SJCRH30 (cell line): ENCODE results near the gene IFIT1B. TPM values are rescaled to one million over a fixed set of nuclear protein-coding genes. Genes with fewer than 3 reads are reported as not detected.
"Not testable (repeated sequence)": the region's sequence is repeated elsewhere in the genome, so short reads cannot be mapped to it uniquely, and the experiment has no call there.

Experiments
- DNase-seq, 2 experiments: peaks; one replicate each; pipeline ENCODE4 v3.0.0-alpha.2; 2015 to 2020
- H3K27ac ChIP-seq: fragments of 250-450 bp; sonication (Bioruptor Pico); 2 replicates; pipeline ENCODE4 v1.5.1; 2020; ENCODE audit warnings: mild to moderate bottlenecking, moderate library complexity
- H3K27me3 ChIP-seq: fragments of 250-450 bp; sonication (Bioruptor Pico); 2 replicates; pipeline ENCODE4 v1.5.1; 2020; ENCODE audit warnings: mild to moderate bottlenecking, moderate library complexity
- H3K36me3 ChIP-seq: fragments of 250-450 bp; sonication (Bioruptor Pico); 2 replicates; pipeline ENCODE4 v1.5.1; 2020; ENCODE audit warnings: mild to moderate bottlenecking, moderate library complexity
- H3K4me1 ChIP-seq: fragments of 250-450 bp; sonication (Bioruptor Pico); 2 replicates; pipeline ENCODE4 v1.5.1; 2020; ENCODE audit warnings: mild to moderate bottlenecking, moderate library complexity
- H3K4me3 ChIP-seq: fragments of 250-450 bp; sonication (Bioruptor Pico); 2 replicates; pipeline ENCODE4 v1.5.1; 2020; ENCODE audit warnings: mild to moderate bottlenecking, moderate library complexity
- H3K9me3 ChIP-seq: fragments of 250-450 bp; sonication (Bioruptor Pico); replicated peaks from 2 replicates; pipeline ENCODE4 v1.5.1; 2020; ENCODE audit warnings: mild to moderate bottlenecking, moderate library complexity
- total RNA-seq: library from RNA; depleted of rRNA; stranded (reverse); fragments of >200 nt; shearing (Covaris generic); gene quantifications from 2 replicates; pipeline ENCODE4 v1.2.3, GENCODE V29; 2014; rRNA removed

Gene IFIT1B, protein sequence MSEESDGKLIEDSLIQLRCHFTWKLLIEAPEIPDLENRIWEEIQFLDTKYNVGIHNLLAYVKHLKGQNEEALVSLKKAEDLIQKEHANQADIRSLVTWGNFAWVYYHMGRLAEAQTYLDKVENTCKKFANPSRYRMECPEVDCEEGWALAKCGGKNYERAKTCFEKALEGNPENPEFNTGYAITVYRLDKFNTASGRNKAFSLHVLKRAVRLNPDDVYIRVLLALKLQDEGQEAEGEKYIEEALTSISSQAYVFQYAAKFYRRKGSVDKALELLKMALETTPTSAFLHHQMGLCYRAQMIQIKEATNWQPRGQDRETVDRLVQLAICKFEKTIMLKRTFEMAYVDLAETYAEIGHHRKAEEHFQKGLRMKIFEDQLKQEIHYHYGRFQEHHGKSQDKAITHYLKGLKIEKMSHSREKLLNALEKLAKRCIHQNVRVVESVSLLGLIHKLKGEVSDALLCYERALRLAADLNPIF
- total RNA-seq = not detected in 2 replicates

- no peaks in the 10 kb centered on the region for H3K9me3 ChIP-seq
- DNase-seq = no peak
- H3K36me3 ChIP-seq = no peaks in the 10 kb centered on the region
- no peaks in the 10 kb centered on the region for H3K4me1 ChIP-seq
- H3K27ac ChIP-seq = no peak within 1 kb of the TSS
- H3K27me3 ChIP-seq = no peaks in the 10 kb centered on the region
- H3K4me3 ChIP-seq = no peak within 1 kb of the TSS
These were observed at the start of gene IFIT1B for GRCh38 chr10:89377705-89378637. TSS of gene IFIT1B (plus strand) at chr10:89378056. CDS start at chr10:89378136, 80 bp downstream.

- no peak for DNase-seq
- no peak overlapping the region for H3K27ac ChIP-seq
- no peak overlapping the region for H3K4me3 ChIP-seq
- H3K4me1 ChIP-seq = peaks cover 6% of the 10 kb centered on the region
- no peaks in the 10 kb centered on the region for H3K36me3 ChIP-seq
- H3K27me3 ChIP-seq = no peaks in the 10 kb centered on the region
- H3K9me3 ChIP-seq = no peaks in the 10 kb centered on the region
These were observed 48.7 kb upstream of the IFIT1B start for GRCh38 chr10:89329151-89329550.

- peak; percentile 17 to 39 for DNase-seq
- H3K27ac ChIP-seq, H3K9me3 ChIP-seq, H3K4me3 ChIP-seq, H3K36me3 ChIP-seq, H3K4me1 ChIP-seq, H3K27me3 ChIP-seq: not testable (repeated sequence)
These were observed 47.8 kb upstream of the IFIT1B start for GRCh38 chr10:89330014-89330413.

GRCh38 chr10:89330537-89331212, 47.2 kb upstream of the IFIT1B start:
- H3K27ac ChIP-seq = no peak overlapping the region
- H3K9me3 ChIP-seq = no peaks in the 10 kb centered on the region
- H3K27me3 ChIP-seq = no peaks in the 10 kb centered on the region
- peaks cover 6% of the 10 kb centered on the region for H3K4me1 ChIP-seq
- DNase-seq = no peak
- H3K4me3 ChIP-seq = no peak overlapping the region
- H3K36me3 ChIP-seq = no peaks in the 10 kb centered on the region

DNA sequence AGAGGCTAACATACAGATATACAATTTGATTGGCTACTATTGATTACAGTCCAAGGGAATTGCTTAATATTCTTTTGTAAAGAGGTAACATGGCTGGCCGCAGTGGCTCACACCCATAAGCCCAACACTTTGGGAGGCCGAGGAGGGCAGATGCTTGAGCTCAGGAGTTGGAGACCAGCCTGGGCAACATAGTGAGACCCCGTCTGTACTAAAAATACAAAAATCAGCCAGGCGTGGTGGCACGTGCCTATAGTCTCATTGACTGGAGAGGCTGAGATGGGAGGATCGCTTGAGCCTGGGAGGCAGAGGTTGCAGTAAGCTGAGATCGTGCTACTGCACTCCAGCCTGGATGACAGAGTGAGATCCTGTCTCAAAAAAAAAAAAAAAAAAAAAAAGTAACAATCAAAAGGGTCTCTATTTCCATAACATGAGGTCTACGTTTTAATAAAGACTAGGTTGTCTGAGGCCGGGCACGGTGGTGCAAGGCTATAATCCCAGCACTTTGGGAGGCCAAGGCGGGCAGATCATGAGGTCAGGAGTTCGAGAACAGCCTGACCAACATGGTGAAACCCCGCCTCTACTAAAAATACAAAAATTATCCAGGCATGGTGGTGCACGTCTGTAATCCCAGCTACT, 46.3 kb upstream of the IFIT1B start:
- not testable (repeated sequence) for H3K4me3 ChIP-seq, H3K36me3 ChIP-seq, DNase-seq, H3K27me3 ChIP-seq, H3K4me1 ChIP-seq, H3K27ac ChIP-seq, H3K9me3 ChIP-seq

- no peak overlapping the region for H3K27ac ChIP-seq
- no peak for DNase-seq
- H3K4me3 ChIP-seq = no peak overlapping the region
- no peaks in the 10 kb centered on the region for H3K36me3 ChIP-seq
- no peaks in the 10 kb centered on the region for H3K9me3 ChIP-seq
- H3K4me1 ChIP-seq = peaks cover 6% of the 10 kb centered on the region
- H3K27me3 ChIP-seq = no peaks in the 10 kb centered on the region
These were observed 45.7 kb upstream of the IFIT1B start for GRCh38 chr10:89332123-89332633.

DNA sequence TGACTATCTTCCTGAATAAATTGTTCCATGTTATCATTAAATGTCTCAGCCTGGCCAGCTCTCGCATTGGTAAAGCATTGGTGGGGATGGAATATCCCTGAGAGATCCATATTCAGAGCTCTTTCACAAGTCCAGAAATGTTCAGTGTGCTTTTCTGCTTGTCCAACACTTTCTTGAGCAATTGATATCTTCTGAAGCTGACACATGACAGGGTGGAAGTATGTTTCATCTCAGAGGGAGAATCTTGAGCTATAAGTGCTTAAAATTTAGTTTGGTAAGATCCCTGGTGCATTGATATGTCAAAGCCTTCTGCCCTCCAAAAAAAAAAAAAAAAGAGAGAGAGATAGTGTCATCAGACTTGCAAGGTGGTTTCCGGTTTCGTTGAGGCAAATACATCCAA, 42.6 kb upstream of the IFIT1B start:
- Histone ChIP-seq H3K27me3 (no peaks in the 10 kb centered on the region), H3K36me3 (no peaks in the 10 kb centered on the region), H3K4me3 (no peak overlapping the region), H3K9me3 (no peaks in the 10 kb centered on the region), H3K27ac (no peak overlapping the region), H3K4me1 (peaks cover 2% of the 10 kb centered on the region)
- no peak for DNase-seq

DNA sequence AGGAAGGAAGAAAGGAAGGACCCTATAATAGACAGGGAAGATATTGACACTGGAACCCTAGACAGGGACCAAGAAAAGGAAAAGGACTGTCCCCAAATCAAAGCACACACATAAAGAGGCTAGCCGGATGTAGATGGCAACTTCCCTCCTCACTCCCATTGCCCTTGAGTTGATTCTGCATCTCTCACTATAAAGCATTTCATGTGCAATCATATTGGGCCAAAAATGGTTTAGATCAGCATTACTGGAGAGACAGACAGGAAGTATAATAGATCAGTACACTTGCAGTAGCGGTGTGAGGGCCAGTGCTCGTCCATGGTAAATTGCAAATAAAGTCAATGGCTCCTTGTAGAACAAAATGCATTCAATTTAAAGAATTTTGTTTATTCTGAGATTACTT, 41.6 kb upstream of the IFIT1B start:
- Histone ChIP-seq H3K4me3 (no peak overlapping the region), H3K27me3 (no peaks in the 10 kb centered on the region), H3K27ac (no peak overlapping the region), H3K36me3 (no peaks in the 10 kb centered on the region), H3K4me1 (no peaks in the 10 kb centered on the region), H3K9me3 (no peaks in the 10 kb centered on the region)
- DNase-seq = no peak

GRCh38 chr10:89337484-89337883, 40.4 kb upstream of the IFIT1B start:
- DNase-seq = peak; percentile 4 to 11
- Histone ChIP-seq H3K27ac (no peak overlapping the region), H3K9me3 (no peaks in the 10 kb centered on the region), H3K27me3 (no peaks in the 10 kb centered on the region), H3K36me3 (no peaks in the 10 kb centered on the region), H3K4me3 (no peak overlapping the region), H3K4me1 (no peaks in the 10 kb centered on the region)

GRCh38 chr10:89338713-89339112, 39.1 kb upstream of the IFIT1B start:
- DNase-seq = no peak
- Histone ChIP-seq H3K9me3 (no peaks in the 10 kb centered on the region), H3K27me3 (no peaks in the 10 kb centered on the region), H3K4me1 (no peaks in the 10 kb centered on the region), H3K27ac (no peak overlapping the region), H3K36me3 (no peaks in the 10 kb centered on the region), H3K4me3 (no peak overlapping the region)

GRCh38 chr10:89339875-89340274, 38.0 kb upstream of the IFIT1B start:
- H3K27ac ChIP-seq = no peak overlapping the region
- H3K36me3 ChIP-seq = no peaks in the 10 kb centered on the region
- H3K4me1 ChIP-seq = no peaks in the 10 kb centered on the region
- no peaks in the 10 kb centered on the region for H3K27me3 ChIP-seq
- no peak overlapping the region for H3K4me3 ChIP-seq
- no peak for DNase-seq
- no peaks in the 10 kb centered on the region for H3K9me3 ChIP-seq

GRCh38 chr10:89341649-89342048, 36.2 kb upstream of the IFIT1B start:
- Histone ChIP-seq H3K4me3 (no peak overlapping the region), H3K9me3 (no peaks in the 10 kb centered on the region), H3K4me1 (no peaks in the 10 kb centered on the region), H3K27me3 (no peaks in the 10 kb centered on the region), H3K36me3 (no peaks in the 10 kb centered on the region), H3K27ac (no peak overlapping the region)
- DNase-seq = no peak

GRCh38 chr10:89342206-89342958, 35.5 kb upstream of the IFIT1B start:
- Histone ChIP-seq H3K36me3 (no peaks in the 10 kb centered on the region), H3K4me1 (no peaks in the 10 kb centered on the region), H3K9me3 (no peaks in the 10 kb centered on the region), H3K27ac (no peak overlapping the region), H3K27me3 (no peaks in the 10 kb centered on the region), H3K4me3 (no peak overlapping the region)
- DNase-seq = no peak
